GM18508 (cell line): ENCODE data around the gene GABRB1.
A peak's percentile ranks its signal among the peaks of the same experiment; 100 is the strongest.
"Not testable (repeated sequence)": the region's sequence is repeated elsewhere in the genome, so short reads cannot be mapped to it uniquely, and the experiment has no call there.

ENCODE experiments used
- ATAC-seq: cut with Tn5 transposase; IDR thresholded peaks from one replicate; pipeline ENCODE4 v1.9.1; 2021; ENCODE audit warnings: moderate number of reproducible peaks; ENCODE audit not compliant: insufficient read depth, unreplicated experiment

Gene GABRB1

DNA sequence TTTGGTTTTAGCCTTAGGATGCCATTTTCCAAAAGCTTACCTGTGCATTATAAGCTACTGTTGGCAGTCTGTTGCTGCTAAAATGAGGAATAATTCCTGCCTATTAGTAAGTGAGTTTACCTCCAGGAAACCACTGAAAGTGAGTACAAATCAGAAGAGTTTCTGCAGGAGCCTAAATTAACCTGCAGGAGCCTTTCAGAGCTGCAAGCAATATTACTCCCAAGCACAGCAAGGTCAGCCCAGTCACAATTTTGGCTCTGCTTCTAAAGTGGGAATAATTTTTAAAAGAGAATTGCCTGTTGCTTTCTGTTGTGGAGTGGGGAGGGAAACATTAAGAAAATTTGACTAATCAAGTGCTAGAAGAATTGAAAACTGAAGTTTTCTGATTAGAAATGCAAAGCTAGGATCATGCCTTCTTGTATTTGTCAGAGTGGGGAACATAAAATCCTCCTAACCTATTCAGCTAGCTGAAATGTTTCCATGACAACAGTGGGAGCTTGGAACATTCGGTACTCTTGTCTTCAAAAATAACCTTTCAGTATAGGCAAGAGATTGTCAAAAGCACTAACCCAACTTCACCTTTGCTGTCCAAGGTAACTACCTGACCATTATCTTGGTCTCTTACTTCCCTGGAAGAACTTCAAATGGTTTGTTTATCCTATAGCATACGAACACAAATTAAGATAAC, 239.0 kb downstream of the GABRB1 start:
- no peak for ATAC-seq

GRCh38 chr4:47271291-47271690, 239.9 kb downstream of the GABRB1 start:
- ATAC-seq, result no peak

- no peak for ATAC-seq
Measured at GRCh38 chr4:47274901-47275300, 243.5 kb downstream of the GABRB1 start.

DNA sequence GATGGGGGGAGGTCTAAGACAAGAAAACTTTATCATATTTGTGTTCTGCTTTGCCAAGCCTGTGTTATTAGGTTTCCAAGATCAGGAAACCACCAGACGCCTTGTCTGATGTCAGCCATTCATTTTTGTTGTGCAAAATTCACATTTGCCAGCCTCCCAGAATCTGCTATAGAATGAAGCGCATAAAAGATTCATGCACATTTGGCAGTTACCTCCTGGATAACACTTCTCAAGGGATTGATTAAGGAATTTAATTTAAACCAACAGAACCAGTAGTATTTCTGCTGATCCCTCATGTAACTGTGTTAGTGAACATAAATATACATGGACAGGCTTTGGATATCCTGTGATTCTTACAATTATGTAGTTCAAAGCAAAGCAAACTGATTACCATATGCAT, 244.2 kb downstream of the GABRB1 start:
- no peak for ATAC-seq

- no peak for ATAC-seq
Measured at GRCh38 chr4:47278631-47279030, 247.3 kb downstream of the GABRB1 start.

GRCh38 chr4:47287735-47288134, 256.4 kb downstream of the GABRB1 start:
- ATAC-seq, result peak; percentile 75

DNA sequence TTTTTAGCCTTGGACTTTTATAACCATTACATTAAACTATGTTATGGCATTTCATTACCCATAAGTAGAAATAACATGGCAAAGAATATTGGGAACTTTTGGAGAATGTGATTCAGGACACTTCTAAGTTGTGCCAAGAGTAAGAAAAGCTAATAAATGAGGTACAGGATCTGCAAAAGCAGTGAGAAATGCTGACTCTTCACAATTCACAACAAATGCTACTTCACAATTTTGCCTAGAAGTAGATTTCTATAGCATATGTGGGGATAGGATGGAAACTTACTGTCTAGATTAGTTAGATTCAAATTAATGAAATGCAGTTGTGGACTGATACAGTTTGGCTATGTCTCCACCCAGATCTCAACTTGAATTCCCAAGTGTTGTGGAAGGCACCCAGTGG, 258.4 kb downstream of the GABRB1 start:
- ATAC-seq, result no peak

- not testable (repeated sequence) for ATAC-seq
Measured at GRCh38 chr4:47290873-47291272, 259.5 kb downstream of the GABRB1 start.

DNA sequence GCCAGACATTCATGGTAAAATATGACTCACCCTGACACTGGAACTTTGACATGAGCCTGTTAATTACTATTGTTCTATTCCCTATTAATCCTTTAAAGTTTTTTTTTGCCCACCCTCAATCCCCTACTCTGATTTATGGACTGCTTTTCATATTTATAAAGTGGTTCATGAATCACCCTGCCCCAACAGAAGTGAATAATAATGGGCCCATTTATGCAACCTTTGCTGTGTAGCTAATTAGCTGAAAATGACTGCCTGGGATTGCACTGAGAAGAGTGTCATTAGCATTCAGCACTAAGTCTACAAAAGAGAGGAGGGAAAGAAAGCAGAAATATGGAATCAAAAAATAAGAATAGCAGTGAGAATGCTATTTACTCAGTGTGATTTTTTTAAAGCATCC, 277.8 kb downstream of the GABRB1 start:
- no peak for ATAC-seq

- ATAC-seq, result no peak
Measured at GRCh38 chr4:47312170-47312569, 280.8 kb downstream of the GABRB1 start.

GRCh38 chr4:47313384-47313783, 282.0 kb downstream of the GABRB1 start:
- no peak for ATAC-seq

DNA sequence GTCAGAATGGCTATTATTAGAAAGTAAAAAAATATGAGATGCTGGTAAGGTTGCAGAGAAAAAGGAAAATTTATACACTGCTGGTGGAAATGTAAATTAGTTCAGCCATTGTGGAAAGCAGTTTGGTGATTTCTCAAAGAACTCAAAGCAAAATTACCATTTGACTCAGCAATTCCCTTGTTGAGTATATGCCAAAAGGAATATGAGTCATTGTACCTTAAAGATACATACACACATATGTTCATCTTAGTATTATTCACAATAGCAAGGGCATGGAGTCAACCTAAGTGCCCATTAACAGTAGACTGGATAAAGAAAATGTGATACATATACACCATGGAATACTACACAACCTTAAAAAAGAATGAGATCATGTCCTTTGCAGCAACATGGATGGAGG, 284.0 kb downstream of the GABRB1 start:
- ATAC-seq, result peak; percentile 70

GRCh38 chr4:47326025-47326424, 294.7 kb downstream of the GABRB1 start:
- no peak for ATAC-seq

DNA sequence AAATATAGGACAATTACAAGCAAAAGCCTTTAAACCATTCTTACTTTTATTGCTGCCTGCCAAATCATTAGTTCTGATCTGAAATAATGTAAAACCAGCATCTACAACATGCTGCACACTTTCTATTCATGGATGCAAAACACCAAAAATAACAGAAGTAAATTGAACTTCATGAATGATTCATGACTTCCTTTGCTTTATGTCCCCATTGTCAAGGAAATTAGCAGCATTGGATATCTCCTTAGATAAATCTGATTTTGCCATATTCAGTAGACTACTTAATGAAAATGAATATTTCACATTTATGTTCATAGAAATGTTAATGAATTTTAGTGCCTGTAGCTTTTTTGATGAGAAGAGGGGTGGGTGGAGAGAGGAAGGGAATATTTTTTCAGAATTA, 299.5 kb downstream of the GABRB1 start:
- no peak for ATAC-seq

GRCh38 chr4:47334652-47335051, 303.3 kb downstream of the GABRB1 start:
- no peak for ATAC-seq

DNA sequence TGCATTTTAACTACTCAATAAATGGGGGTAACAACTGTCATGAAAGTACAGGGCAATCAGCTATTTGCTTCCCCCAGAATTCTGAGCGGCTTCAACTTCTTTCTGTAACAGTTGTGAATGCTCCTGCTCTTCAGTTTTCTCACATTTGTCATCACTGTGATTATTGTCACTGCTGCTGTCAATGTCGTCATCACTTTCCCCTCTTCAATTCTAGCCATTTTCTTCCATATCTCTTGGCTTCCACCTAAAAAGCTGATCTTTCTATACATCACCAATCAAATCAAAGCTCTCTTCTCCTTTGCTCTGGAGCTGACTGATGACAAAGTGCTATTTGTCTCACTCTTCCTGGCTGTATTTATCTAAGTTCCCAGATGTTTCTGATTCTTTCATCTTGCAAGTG, 306.5 kb downstream of the GABRB1 start:
- no peak for ATAC-seq

GRCh38 chr4:47340914-47341313, 309.5 kb downstream of the GABRB1 start:
- ATAC-seq, result no peak

DNA sequence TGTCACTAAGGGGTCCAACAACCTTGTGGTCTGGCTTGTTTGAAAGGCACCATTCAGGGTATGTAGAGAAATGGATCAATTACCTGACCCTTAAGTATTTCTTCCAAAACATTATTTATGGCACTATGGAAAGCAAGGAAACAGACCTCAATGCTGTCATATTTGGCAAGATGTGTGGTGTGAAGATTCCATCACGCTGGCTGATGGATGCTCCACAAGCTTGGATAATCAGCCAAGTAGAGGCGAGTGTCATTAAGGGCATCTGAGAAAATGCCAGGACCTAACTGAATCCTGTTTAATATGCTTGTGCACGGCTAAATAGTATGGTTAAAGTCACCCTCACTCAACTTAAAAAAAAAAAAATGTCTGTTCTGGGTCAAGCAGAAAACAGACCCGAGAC, 311.4 kb downstream of the GABRB1 start:
- ATAC-seq, result no peak

DNA sequence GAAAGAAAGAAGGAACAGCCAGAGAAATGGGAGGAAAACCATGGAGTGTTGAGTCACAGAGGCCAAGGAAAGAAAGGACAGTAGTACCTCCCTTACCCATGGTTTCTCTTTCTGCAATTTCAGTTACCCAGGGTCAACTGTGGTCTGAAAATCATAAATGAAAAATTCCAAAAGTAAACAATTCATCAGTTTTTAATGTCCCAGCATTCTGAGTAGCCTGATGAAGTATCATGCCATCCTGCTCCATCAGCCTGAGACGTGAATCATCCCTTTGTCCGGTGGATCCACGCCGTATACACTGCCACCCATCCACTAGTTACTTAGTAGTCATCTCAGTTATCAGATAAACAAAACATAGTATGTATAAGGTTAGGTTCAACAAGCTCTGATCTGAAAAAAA, 318.0 kb downstream of the GABRB1 start:
- ATAC-seq, result no peak

- ATAC-seq, result no peak
Measured at GRCh38 chr4:47355568-47355967, 324.2 kb downstream of the GABRB1 start.

DNA sequence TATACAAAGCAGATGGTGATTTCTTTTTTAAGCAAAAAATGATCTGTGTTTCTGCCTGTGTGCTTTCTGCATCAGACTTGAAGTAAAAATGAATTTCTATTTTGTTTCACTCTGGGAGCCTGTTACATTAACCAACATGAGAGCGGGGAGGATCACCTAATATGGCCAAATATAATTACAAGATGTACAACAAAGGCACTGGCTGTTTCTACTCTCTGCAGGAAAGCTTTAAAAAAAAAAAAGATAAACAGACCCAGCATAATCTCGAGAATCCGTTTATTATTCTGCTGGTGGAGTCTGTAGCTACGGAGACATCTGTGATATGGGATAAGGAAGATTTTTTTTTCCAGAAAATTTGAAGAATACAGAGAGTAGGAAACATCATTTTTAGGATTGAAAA, 328.5 kb downstream of the GABRB1 start:
- ATAC-seq, result no peak

DNA sequence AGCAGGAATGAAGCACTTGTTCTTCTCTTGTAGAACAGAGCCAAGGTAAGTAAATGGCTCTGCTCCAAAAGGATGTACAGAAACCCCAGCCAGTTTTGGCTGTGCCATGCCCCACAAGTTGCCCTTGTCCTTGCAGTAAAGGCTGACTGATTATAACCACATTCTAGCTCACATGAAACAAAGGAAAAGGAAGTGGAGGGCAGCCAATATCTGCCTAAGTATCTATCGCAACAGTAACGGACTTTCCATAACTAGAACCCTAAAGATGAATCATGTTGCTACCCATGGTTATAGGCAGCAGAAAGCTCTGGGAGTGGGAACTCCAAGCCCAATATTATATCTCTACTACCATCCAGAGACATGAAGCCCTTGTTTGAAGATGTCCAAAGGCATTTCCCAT, 336.4 kb downstream of the GABRB1 start:
- ATAC-seq, result no peak

DNA sequence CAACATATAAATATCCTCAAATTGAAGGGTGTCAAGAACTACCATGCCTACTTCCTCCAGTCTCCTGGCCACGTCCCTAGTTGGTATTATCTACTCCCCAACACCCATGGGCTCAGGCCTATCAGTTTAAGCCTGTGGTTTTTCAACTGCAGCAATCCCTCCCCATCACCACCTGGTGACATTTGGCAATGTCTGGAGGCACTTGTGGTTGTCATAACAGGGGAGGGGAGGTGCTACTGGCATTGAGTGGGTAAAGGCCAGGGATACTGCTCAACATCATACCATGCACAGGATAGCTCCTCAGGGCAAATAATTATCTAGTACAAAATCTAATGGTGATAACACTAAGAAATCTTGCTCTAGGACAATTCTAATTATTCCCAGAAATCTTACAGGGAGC, 336.8 kb downstream of the GABRB1 start:
- ATAC-seq, result no peak
